HCT116 (cell line): ENCODE results near the gene ANOS1. TPM values are rescaled to one million over a fixed set of nuclear protein-coding genes. Genes with fewer than 3 reads are reported as not detected.

Experiments
- ATAC-seq: fragments of 200-7000 bp; cut with Tn5 transposase; 2 replicates; pipeline ENCODE4 v1.9.1; 2020; ENCODE audit warnings: mild to moderate bottlenecking, moderate library complexity
- BruUV-seq: library from RNA; stranded (reverse); fragments of 400-500 nt; replicated peaks from 2 replicates; lab custom pipeline; 2021; lab: Mats Ljungman, UMichigan
- CTCF ChIA-PET: fragments of 300-600 bp; sonication (Branson Sonifier 250); formaldehyde crosslinking; loops from one replicate; lab custom pipeline; 2021; ENCODE audit warnings: antibody characterized with exemption; lab: Charles Lee
- POLR2A ChIA-PET: fragments of 300-600, 350-600 bp; sonication (Branson Sonifier 250); formaldehyde crosslinking; loops from one replicate; lab custom pipeline; 2021; ENCODE audit warnings: antibody characterized with exemption; lab: Charles Lee
- RAD21 ChIA-PET, 2 experiments: fragments of 300-600 bp; sonication (Branson Sonifier 250); formaldehyde crosslinking; loops; one replicate each; lab custom pipeline; 2023; ENCODE audit warnings: low total read pairs in 2 of 2; ENCODE audit not compliant: uncharacterized antibody in 2 of 2, unreplicated experiment in 2 of 2, low non-redundant PET in 1 of 2; lab: Charles Lee
- DNase-seq: peaks from one replicate; pipeline ENCODE4 v3.0.0-alpha.2; 2010; ENCODE audit warnings: low read depth, low spot score
- H2AFZ ChIP-seq: fragments of 200-600 bp; shearing (Covaris generic), sonication (generic); 2 replicates; pipeline ENCODE4 v1.6.1; 2017; ENCODE audit warnings: low read depth, mixed run types, mixed read lengths, antibody characterized with exemption, low read length; ENCODE audit not compliant: poor library complexity, severe bottlenecking
- H3K27ac ChIP-seq: 2 replicates; pipeline ENCODE4 v1.5.1; 2012; ENCODE audit warnings: low read depth, low read length
- H3K27me3 ChIP-seq: fragments of 200-600 bp; sonication (generic); 2 replicates; pipeline ENCODE4 v1.6.1; 2016; ENCODE audit warnings: mixed run types, low read length, mixed read lengths; ENCODE audit not compliant: insufficient read depth
- H3K36me3 ChIP-seq, 2 experiments: fragments of 200-500 bp in 1 of 2; fragments of 200-600 bp in 1 of 2; sonication (Bioruptor generic) in 1 of 2; sonication (generic) in 1 of 2; 2 replicates each; pipeline versions ENCODE4 v1.5.1 to v1.6.1; 2014 to 2016; ENCODE audit warnings: low read length in 2 of 2, inconsistent platforms in 1 of 2, mixed read lengths in 1 of 2, mixed run types in 1 of 2; ENCODE audit not compliant: insufficient read depth in 2 of 2, control insufficient read depth in 1 of 2
- H3K4me1 ChIP-seq, 2 experiments: fragments of 200-600 bp in 1 of 2; sonication (generic) in 1 of 2; 2 replicates each; pipeline versions ENCODE4 v1.5.1 to v1.6.1; 2012 to 2017; ENCODE audit warnings: low read length in 2 of 2, inconsistent platforms in 1 of 2, mild to moderate bottlenecking in 1 of 2, mixed read lengths in 1 of 2, mixed run types in 1 of 2, moderate library complexity in 1 of 2; ENCODE audit not compliant: insufficient read depth in 2 of 2, control insufficient read depth in 1 of 2
- H3K4me2 ChIP-seq: fragments of 200-600 bp; sonication (generic); 2 replicates; pipeline ENCODE4 v1.6.1; 2017; ENCODE audit warnings: mixed run types, low read length, mixed read lengths
- H3K4me3 ChIP-seq, 2 experiments: fragments of 200-600 bp in 1 of 2; sonication (generic) in 1 of 2; replicated peaks in 1 of 2; 2 replicates each; pipeline ENCODE4 v1.5.1; 2011 to 2016; ENCODE audit warnings: low read length in 2 of 2, control low read depth in 1 of 2, low read depth in 1 of 2, mild to moderate bottlenecking in 1 of 2, mixed read lengths in 1 of 2, mixed run types in 1 of 2
- H3K79me2 ChIP-seq: fragments of 200-600 bp; sonication (generic); 2 replicates; pipeline ENCODE4 v1.6.1; 2017; ENCODE audit warnings: mild to moderate bottlenecking, mixed run types, low read length, moderate library complexity, mixed read lengths; ENCODE audit not compliant: insufficient read depth
- H3K9ac ChIP-seq: fragments of 200-600 bp; sonication (generic); 2 replicates; pipeline ENCODE4 v1.6.1; 2016; ENCODE audit warnings: low read length, mixed read lengths
- H3K9me2 ChIP-seq: fragments of 200-600 bp; sonication (generic), shearing (Covaris generic); 2 replicates; pipeline ENCODE4 v1.6.1; 2017; ENCODE audit warnings: mixed run types, mild to moderate bottlenecking, moderate library complexity; ENCODE audit not compliant: insufficient read depth
- H3K9me3 ChIP-seq, 2 experiments: fragments of 200-500 bp in 1 of 2; fragments of 200-600 bp in 1 of 2; sonication (Bioruptor generic) in 1 of 2; sonication (generic) in 1 of 2; 2 replicates each; pipeline ENCODE4 v1.6.1; 2014 to 2017; ENCODE audit warnings: low read length in 2 of 2, mixed read lengths in 2 of 2, inconsistent platforms in 1 of 2, low read depth in 1 of 2, mild to moderate bottlenecking in 1 of 2, mixed run types in 1 of 2, moderate library complexity in 1 of 2; ENCODE audit not compliant: control insufficient read depth in 1 of 2, insufficient read depth in 1 of 2
- H4K20me1 ChIP-seq: fragments of 200-600 bp; sonication (generic), shearing (Covaris generic); 2 replicates; pipeline ENCODE4 v1.6.1; 2017; ENCODE audit warnings: mixed run types, mild to moderate bottlenecking, moderate library complexity; ENCODE audit not compliant: insufficient read depth
- CBX3 ChIP-seq: IDR thresholded peaks from 2 replicates; pipeline ENCODE4 v1.6.1; 2012; ENCODE audit warnings: low read depth
- CEBPB ChIP-seq: IDR thresholded peaks from 2 replicates; pipeline ENCODE4 v1.6.1; 2012; ENCODE audit warnings: low read depth
- CTCF ChIP-seq, 3 experiments: fragments of 200-600 bp in 1 of 3; sonication (generic) in 1 of 3; IDR thresholded peaks in 2 of 3; conservative IDR thresholded peaks in 1 of 3; 2 replicates each; pipeline ENCODE4 v1.5.1; 2012 to 2017; ENCODE audit warnings: low read depth in 2 of 3, low read length in 2 of 3, antibody characterized with exemption in 1 of 3, borderline replicate concordance in 1 of 3, control low read depth in 1 of 3, mild to moderate bottlenecking in 1 of 3, mixed read lengths in 1 of 3, mixed run types in 1 of 3, moderate library complexity in 1 of 3; ENCODE audit not compliant: insufficient read depth in 1 of 3
- EGR1 ChIP-seq: IDR thresholded peaks from 2 replicates; pipeline ENCODE4 v1.6.1; 2012; ENCODE audit warnings: low read depth
- ELF1 ChIP-seq: IDR thresholded peaks from 2 replicates; pipeline ENCODE4 v1.6.1; 2012; ENCODE audit warnings: low read depth, borderline replicate concordance
- EZH2 ChIP-seq: fragments of 200-600 bp; sonication (generic); IDR thresholded peaks from 2 replicates; pipeline ENCODE4 v1.6.1; 2017; ENCODE audit warnings: antibody characterized with exemption, mixed run types
- FOSL1 ChIP-seq: IDR thresholded peaks from 2 replicates; pipeline ENCODE4 v1.6.1; 2012; ENCODE audit warnings: low read depth
- MAX ChIP-seq: IDR thresholded peaks from 2 replicates; pipeline ENCODE4 v1.6.1; 2012
- POLR2A ChIP-seq: IDR thresholded peaks from 2 replicates; pipeline ENCODE4 v1.7.0; 2011; ENCODE audit warnings: borderline replicate concordance; ENCODE audit not compliant: insufficient read depth, insufficient read length; ENCODE audit errors: extremely low read depth
- POLR2AphosphoS5 ChIP-seq: IDR thresholded peaks from 2 replicates; pipeline ENCODE4 v1.6.1; 2011; ENCODE audit warnings: mild to moderate bottlenecking, low read depth, low read length, moderate library complexity
- RAD21 ChIP-seq: IDR thresholded peaks from 2 replicates; pipeline ENCODE4 v1.6.1; 2012; ENCODE audit warnings: low read depth, mild to moderate bottlenecking
- SRF ChIP-seq: IDR thresholded peaks from 2 replicates; pipeline ENCODE4 v1.6.1; 2012; ENCODE audit warnings: low read depth
- ZFX ChIP-seq: fragments of 450-650 bp; IDR thresholded peaks from 2 replicates; pipeline ENCODE4 v1.6.1; 2017
- ZNF274 ChIP-seq: fragments of 200-500 bp; sonication (Bioruptor generic); IDR thresholded peaks from 2 replicates; pipeline ENCODE4 v1.6.1; 2014; ENCODE audit warnings: mild to moderate bottlenecking, low read depth, low read length, inconsistent platforms
- intact Hi-C: fragments of 100-400 bp; cut with micrococcal nuclease; formaldehyde crosslinking; loops from 2 replicates; pipeline ENCODE4 v1.10.0; 2022
- total RNA-seq: library from RNA; stranded (reverse); gene quantifications from one replicate; pipeline ENCODE4 v1.2.1, GENCODE V29; 2021; ENCODE audit not compliant: unreplicated experiment

ANOS1 gene
- total RNA-seq, 1 experiment from 2014 or later, result 0.12 TPM

- TF ChIP-seq EZH2 (no peak), EGR1 (no peak)
These were observed 43.2 kb downstream of the ANOS1 start (continued) for GRCh38 chrX:8688776-8689175.

- intact Hi-C loops, result no loop called here
- ATAC-seq (no peak), DNase-seq (no peak)
- H3K9me2 ChIP-seq, result no peaks in the 10 kb centered on the region
- no peaks in the 10 kb centered on the region for H3K4me1 ChIP-seq
- no peak overlapping the region for H3K9ac ChIP-seq
- no peaks in the 10 kb centered on the region for H3K36me3 ChIP-seq
- CTCF ChIA-PET, result no interaction called here
- RAD21 ChIA-PET, result no interaction called here
- H3K9me3 ChIP-seq, result no peaks in the 10 kb centered on the region
- no peak overlapping the region for H2AFZ ChIP-seq
- H3K79me2 ChIP-seq, result no peaks in the 10 kb centered on the region
- no peak overlapping the region for H3K4me3 ChIP-seq
- H4K20me1 ChIP-seq, result no peaks in the 10 kb centered on the region
- TF ChIP-seq SRF, result no peak
- no peak for TF ChIP-seq CEBPB
- TF ChIP-seq ZFX, result no peak
- no peak for TF ChIP-seq RAD21
- TF ChIP-seq MAX, result no peak
- no peak for TF ChIP-seq ZNF274
- TF ChIP-seq POLR2AphosphoS5, result no peak
- no peak for TF ChIP-seq EZH2
- no peak for TF ChIP-seq CBX3
- TF ChIP-seq CTCF (IDR thresholded peaks at IDR 0.05 in 2 of 3, conservative IDR thresholded peaks at IDR 0.05 in 1 of 3; ENCODE audit: borderline replicate concordance in 1 of 3, insufficient read depth in 1 of 3, low read depth in 2 of 3, low read length in 2 of 3), result no peak
- TF ChIP-seq FOSL1, result no peak
- no peak for TF ChIP-seq ELF1
- TF ChIP-seq EGR1, result no peak
- no peak for TF ChIP-seq POLR2A
- no peak overlapping the region for H3K4me2 ChIP-seq
- no peak overlapping the region for H3K27ac ChIP-seq
- POLR2A ChIA-PET, result no interaction called here
- no TSS peak for BruUV-seq
- H3K27me3 ChIP-seq, result no peaks in the 10 kb centered on the region
These were observed 47.6 kb downstream of the ANOS1 start for GRCh38 chrX:8684201-8684965.
